ENCODE results near the gene MCOLN1. TPM values are rescaled to one million over a fixed set of nuclear protein-coding genes. Genes with fewer than 3 reads are reported as not detected.
A peak's percentile ranks its signal among the peaks of the same experiment; 100 is the strongest.

Gene MCOLN1
- total and polyA plus RNA-seq, 2 donors (not counting 3 experiments of a cell fraction or from before 2014, with no cell fraction given) = 23.0 to 60.9 TPM

GRCh38 chr19:7492558-7492957 lies 29.9 kb upstream of the MCOLN1 start:
- DNase-seq (ENCODE audit: low read depth, low spot score) (peak; percentile 57), FAIRE-seq (peak; percentile 67)
- Histone ChIP-seq H3K27ac (ENCODE audit: insufficient read depth, low read depth, low read length) (peak overlapping the region; percentile 59), H2AFZ (ENCODE audit: low read depth, low read length) (peak overlapping the region; percentile 2), H4K20me1 (replicated peaks; ENCODE audit: control insufficient read depth, extremely low read depth, insufficient read depth, low read length) (no peaks in the 10 kb centered on the region), H3K36me3 (ENCODE audit: control insufficient read depth in 2 of 2, extremely low read depth in 1 of 2, insufficient read depth in 2 of 2, low read length in 2 of 2) (no peaks in the 10 kb centered on the region), H3K27me3 (ENCODE audit: control insufficient read depth in 2 of 2, insufficient read depth in 2 of 2, low read length in 2 of 2) (no peaks in the 10 kb centered on the region), H3K79me2 (ENCODE audit: control insufficient read depth, insufficient read depth, low read length) (no peaks in the 10 kb centered on the region), H3K9me3 (replicated peaks; ENCODE audit: control insufficient read depth, insufficient read depth, low read length) (no peaks in the 10 kb centered on the region), H3K9ac (replicated peaks; ENCODE audit: extremely low read depth, insufficient read depth, low read length) (no peak overlapping the region), H3K4me2 (ENCODE audit: insufficient read depth, low read length) (no peak overlapping the region), H3K4me3 (replicated peaks in 1 of 3; ENCODE audit: insufficient read depth in 1 of 3, low read depth in 1 of 3, low read length in 3 of 3) (no peak overlapping the region), H3K4me1 (ENCODE audit: control insufficient read depth, extremely low read depth, insufficient read depth, low read length) (peaks cover 18% of the 10 kb centered on the region), H3K9me1 (replicated peaks; ENCODE audit: control insufficient read depth, extremely low read depth, insufficient read depth, low read length) (no peaks in the 10 kb centered on the region)
- intact Hi-C loops (cut with micrococcal nuclease) (no loop called here), dilution Hi-C loops (cut with MboI; ENCODE audit: extremely low pct_ligation_motif_present, low sequenced_read_pairs) (no loop called here)
- BruUV-seq (replicated peaks) = no TSS peak
- peak; percentile 22 for TF ChIP-seq FOS (IDR thresholded peaks at IDR 0.05; ENCODE audit: borderline replicate concordance, insufficient read depth, low read length)
- TF ChIP-seq POLR2A (IDR thresholded peaks at IDR 0.05; ENCODE audit: low read depth, low read length) = no peak
- POLR2A ChIA-PET = no interaction called here
- CTCF ChIA-PET = interaction anchor here (1.1 kb wide), 1 partner anchor 13 kb away, joined by 3 read pairs; no protein-coding TSS in a partner anchor

DNA sequence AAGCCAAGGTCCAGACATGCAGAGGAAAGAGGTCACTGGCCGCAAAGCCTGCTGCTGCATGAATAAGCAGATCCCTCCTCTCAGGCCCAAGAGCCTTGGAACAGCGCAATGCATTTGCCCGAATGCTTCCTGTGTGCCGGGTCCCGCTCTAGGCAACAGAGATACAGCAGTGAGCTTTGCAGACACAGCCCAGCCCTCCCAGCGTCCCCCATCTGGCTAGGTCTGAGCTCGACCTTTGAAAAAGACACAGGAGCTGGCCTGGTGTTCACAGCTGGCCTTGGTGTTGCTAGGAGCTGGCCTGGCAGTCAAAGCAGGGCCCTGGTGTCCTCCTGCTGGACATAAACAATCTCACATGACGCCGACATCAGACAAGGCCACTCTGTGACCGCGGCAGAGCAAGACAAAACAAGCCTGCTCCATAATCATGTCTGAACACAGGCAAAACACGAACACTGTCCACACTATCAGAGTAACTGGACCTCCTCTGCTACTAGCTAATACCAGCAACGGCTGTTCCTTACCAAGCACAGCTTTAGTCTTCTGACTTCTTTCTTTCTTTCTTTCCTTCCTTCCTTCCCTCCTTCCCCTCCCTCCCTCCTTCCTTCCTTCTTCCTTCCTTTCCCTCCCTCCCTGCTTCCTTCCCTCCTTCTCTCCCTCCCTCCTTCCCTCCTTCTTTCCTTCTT lies 27.9 kb upstream of the MCOLN1 start:
- Histone ChIP-seq H3K9me1 (replicated peaks; ENCODE audit: control insufficient read depth, extremely low read depth, insufficient read depth, low read length) (no peaks in the 10 kb centered on the region), H3K9me3 (replicated peaks; ENCODE audit: control insufficient read depth, insufficient read depth, low read length) (no peaks in the 10 kb centered on the region), H3K4me3 (replicated peaks in 1 of 3; ENCODE audit: insufficient read depth in 1 of 3, low read depth in 1 of 3, low read length in 3 of 3) (no peak overlapping the region), H3K4me1 (ENCODE audit: control insufficient read depth, extremely low read depth, insufficient read depth, low read length) (peaks cover 12% of the 10 kb centered on the region), H3K27ac (ENCODE audit: insufficient read depth, low read depth, low read length) (no peak overlapping the region), H3K9ac (replicated peaks; ENCODE audit: extremely low read depth, insufficient read depth, low read length) (no peak overlapping the region), H2AFZ (ENCODE audit: low read depth, low read length) (no peak overlapping the region), H3K4me2 (ENCODE audit: insufficient read depth, low read length) (no peak overlapping the region), H3K79me2 (ENCODE audit: control insufficient read depth, insufficient read depth, low read length) (no peaks in the 10 kb centered on the region), H3K27me3 (ENCODE audit: control insufficient read depth in 2 of 2, insufficient read depth in 2 of 2, low read length in 2 of 2) (no peaks in the 10 kb centered on the region), H4K20me1 (replicated peaks; ENCODE audit: control insufficient read depth, extremely low read depth, insufficient read depth, low read length) (no peaks in the 10 kb centered on the region), H3K36me3 (ENCODE audit: control insufficient read depth in 2 of 2, extremely low read depth in 1 of 2, insufficient read depth in 2 of 2, low read length in 2 of 2) (no peaks in the 10 kb centered on the region)
- intact Hi-C loops (cut with micrococcal nuclease) = no loop called here
- POLR2A ChIA-PET = interaction anchor here (0.7 kb wide), 1 partner anchor 23 kb away, joined by 3 read pairs; no protein-coding TSS in a partner anchor
- dilution Hi-C loops (cut with MboI; ENCODE audit: extremely low pct_ligation_motif_present, low sequenced_read_pairs) = no loop called here
- CTCF ChIA-PET = interaction anchor here (1.2 to 1.5 kb wide), 2 partner anchors 12 to 74 kb away, joined by 4 to 5 read pairs; no protein-coding TSS in a partner anchor
- TF ChIP-seq, protein P1, sequence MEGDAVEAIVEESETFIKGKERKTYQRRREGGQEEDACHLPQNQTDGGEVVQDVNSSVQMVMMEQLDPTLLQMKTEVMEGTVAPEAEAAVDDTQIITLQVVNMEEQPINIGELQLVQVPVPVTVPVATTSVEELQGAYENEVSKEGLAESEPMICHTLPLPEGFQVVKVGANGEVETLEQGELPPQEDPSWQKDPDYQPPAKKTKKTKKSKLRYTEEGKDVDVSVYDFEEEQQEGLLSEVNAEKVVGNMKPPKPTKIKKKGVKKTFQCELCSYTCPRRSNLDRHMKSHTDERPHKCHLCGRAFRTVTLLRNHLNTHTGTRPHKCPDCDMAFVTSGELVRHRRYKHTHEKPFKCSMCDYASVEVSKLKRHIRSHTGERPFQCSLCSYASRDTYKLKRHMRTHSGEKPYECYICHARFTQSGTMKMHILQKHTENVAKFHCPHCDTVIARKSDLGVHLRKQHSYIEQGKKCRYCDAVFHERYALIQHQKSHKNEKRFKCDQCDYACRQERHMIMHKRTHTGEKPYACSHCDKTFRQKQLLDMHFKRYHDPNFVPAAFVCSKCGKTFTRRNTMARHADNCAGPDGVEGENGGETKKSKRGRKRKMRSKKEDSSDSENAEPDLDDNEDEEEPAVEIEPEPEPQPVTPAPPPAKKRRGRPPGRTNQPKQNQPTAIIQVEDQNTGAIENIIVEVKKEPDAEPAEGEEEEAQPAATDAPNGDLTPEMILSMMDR (IDR thresholded peaks at IDR 0.05; ENCODE audit: extremely low read depth in 1 of 2, insufficient read depth in 1 of 2, low read depth in 1 of 2, low read length in 2 of 2) = no peak
- TF ChIP-seq POLR2AphosphoS5 (IDR thresholded peaks at IDR 0.05; ENCODE audit: insufficient read depth, low read depth, low read length) = no peak
- TF ChIP-seq FOS (IDR thresholded peaks at IDR 0.05; ENCODE audit: borderline replicate concordance, insufficient read depth, low read length) = no peak
- no peak for TF ChIP-seq MYC (IDR thresholded peaks at IDR 0.05; ENCODE audit: low read depth, low read length)
- no peak for TF ChIP-seq POLR2A (IDR thresholded peaks at IDR 0.05; ENCODE audit: low read depth, low read length)
- TF ChIP-seq EZH2 (IDR thresholded peaks at IDR 0.05; ENCODE audit: borderline replicate concordance, low read depth, low read length, severe bottlenecking) = no peak
- TF ChIP-seq GATA2 (IDR thresholded peaks at IDR 0.05; ENCODE audit: insufficient read depth, insufficient read length, low read depth, low read length) = no peak
- TF ChIP-seq JUN (IDR thresholded peaks at IDR 0.05; ENCODE audit: borderline replicate concordance, insufficient read depth, insufficient read length, low read depth) = no peak
- no peak for TF ChIP-seq MAX (IDR thresholded peaks at IDR 0.05; ENCODE audit: insufficient read depth, insufficient read length)
- DNase-seq (ENCODE audit: low read depth, low spot score) = no peak
- no TSS peak for BruUV-seq (replicated peaks)
- FAIRE-seq = no peak
